ENCODE measurements around the gene ABHD12. TPM values are rescaled to one million over a fixed set of nuclear protein-coding genes. Genes with fewer than 3 reads are reported as not detected.

Gene ABHD12
- total RNA-seq, 1 donor from 2014 or later: 25.0 TPM

DNA sequence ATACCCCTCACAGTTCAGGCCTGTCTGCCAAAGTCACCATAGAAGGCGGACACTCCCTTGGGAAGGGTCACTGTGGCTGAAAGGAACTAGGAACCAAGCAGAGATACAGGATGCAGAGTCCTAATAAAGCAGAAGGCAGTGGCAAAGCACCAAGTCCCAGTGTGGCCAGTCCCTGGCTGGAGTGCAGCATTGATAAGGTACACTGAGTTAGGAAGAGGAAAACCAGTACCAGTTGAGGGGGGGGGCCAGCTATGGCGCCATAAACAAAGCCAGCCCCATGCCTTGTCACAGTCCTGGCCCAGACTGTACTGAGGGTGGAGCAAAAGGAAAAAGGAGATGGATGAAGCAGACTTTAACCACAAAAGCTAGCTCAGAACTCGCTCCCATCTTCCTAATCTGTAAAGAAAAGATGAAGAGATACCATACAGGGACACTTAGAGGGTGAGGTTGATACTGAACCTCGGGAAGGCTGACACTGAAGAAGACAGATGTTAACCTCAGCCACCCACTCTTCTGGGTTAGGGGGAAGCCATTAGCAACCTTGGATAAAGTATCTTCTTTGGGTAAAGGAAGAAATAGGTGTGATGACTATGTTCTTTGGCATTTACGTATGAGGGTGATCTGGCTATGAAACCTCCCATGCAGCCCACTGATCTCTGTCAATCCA lies 7.8 kb downstream of the ABHD12 start:
- ATAC-seq: peak; percentile 57

DNA sequence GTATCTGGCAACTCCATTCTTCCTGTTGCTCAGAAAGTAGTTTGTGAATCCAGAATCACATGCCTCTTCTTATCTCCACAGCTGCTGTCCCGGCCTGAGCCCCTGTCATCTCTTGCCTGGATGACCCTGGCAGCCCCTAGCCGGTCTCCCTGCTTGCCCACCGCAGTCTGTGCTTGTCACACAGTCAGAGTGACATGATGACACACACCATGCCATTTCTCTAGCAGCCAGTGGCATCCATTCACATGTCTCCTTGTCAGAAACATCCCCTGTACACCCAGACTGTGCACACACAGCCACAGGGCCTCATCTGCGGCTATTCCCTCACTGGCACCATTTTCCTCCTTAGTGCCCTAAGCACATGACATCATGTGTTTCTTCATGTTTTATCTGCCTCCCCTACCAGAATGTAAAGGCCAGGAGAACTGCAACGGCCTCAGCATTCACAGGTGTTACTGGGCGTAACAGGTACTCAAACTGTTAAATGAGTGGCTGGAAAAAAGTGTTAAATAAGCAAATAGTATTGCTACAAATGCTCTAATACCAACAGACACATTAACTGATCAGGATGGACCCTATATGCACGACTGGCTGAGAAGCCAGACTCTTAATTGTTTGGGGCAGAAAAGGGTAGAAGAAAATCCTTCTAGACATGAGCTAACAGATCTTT lies 9.6 kb downstream of the ABHD12 start:
- DNase-seq (ENCODE audit: low spot score) (no peak), ATAC-seq (no peak)

More for the DNA sequence above, 7.8 kb downstream of the ABHD12 start:
- DNase-seq (ENCODE audit: low spot score): no peak

DNA sequence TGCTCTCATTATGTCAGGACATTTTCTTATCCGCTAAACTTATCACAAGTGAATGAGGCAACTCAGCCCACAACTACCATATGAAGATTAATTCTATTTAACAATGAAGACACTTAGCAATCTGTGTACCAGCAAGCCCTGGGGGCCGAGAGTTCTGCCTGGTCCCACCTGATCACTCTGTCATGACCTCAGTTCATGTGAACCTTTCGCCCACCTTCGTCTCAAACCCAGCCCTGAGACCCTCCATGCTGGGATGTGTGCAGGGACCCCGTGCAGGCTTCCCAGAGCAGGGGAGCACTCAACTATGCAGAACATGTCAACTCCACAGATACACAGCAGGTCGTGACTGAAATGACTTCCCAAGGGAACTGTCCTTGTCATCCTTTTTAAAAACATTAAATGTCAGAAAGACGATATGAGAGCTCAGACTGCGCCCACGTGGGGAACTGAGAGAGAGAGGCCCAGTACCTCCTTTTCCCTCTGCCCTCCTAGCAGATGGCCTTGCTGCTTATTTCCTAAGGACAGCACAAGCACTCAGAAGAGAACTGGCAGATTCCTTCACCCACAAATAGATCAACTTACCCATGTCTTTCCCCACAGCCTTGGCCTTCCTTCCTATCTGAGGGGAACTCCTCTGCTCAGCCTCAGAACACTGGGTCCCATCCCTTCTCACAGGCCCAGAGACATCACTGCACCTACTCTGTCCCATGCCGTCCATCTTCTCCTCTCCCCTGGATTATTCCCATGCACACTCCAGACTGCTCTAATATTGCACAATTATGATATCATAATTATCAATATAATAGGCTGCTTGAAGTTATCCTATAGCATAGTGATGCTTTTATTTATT lies 11.5 kb downstream of the ABHD12 start:
- ATAC-seq (no peak), DNase-seq (ENCODE audit: low spot score) (no peak)

DNA sequence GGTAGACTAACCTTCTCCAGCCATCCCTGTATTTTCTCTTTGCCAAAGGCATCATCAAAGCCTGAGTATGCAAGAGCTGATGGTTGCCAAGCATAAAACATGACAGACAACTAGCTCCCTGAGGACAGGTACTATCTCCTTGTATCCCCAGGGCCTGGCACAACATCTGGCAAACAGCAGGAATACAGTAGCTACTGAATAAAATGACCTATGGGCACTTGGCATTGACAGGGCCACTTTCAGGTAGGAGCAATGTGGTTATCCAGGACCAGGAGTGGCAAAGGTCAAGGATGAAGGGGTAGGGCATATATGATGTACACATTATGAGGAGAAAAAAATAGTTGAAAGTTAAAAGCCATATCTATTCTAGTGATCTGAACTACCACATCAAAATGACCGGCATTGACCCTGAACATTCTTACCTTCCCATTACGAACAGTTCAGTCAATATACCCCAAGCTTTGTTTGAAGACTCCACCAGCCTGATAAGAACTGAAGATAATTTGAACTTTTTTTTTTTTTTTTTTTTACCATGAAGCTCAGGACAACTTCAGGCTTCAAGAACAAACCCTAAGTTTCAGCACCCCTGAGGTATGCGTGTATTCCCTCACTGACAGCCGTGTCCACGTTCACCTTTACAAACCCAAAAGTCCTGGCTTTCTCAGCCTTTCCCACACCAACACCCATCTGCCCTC lies 12.3 kb downstream of the ABHD12 start:
- no peak for ATAC-seq
- DNase-seq (ENCODE audit: low spot score): no peak

DNA sequence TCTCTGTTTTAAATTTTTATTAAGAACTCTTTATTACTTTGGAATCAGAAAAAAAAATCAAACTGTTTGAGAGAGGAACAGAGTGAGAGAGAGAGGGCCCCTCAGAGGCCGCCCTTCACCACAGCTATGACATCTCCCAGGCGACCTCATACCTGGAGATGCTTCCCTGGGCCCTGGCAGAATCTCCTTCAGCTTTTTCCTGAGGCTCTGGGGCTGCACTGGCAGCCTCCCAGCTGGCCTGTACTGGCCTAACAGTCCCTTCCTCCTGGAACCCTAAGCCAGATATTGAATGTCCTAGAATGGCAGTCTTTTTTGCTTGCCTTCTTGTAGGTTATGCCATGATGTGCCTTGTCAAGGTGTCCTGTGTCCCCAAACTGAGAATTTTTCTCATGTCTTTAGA lies 13.7 kb downstream of the ABHD12 start:
- DNase-seq (ENCODE audit: low spot score) (no peak), ATAC-seq (no peak)

DNA sequence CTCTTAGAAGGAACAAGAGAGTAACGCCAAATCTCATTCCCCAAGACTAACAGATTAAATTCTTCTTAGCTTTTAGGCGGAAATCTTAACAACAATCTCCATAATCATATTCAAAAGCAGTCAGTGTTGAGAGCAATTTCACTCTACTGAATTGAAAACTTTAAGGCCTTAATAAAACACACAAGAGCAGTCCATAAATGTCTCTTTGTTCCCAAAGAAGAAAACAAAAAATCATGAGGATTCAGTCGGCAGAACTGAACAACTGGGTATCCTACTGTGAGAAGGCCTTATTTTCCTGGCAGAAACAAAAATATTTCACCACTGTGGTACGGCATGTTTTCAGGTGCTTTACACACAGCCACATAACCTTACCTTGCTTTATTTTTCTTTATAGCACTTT lies 14.4 kb downstream of the ABHD12 start:
- no peak for DNase-seq (ENCODE audit: low spot score)
- no peak for ATAC-seq

DNA sequence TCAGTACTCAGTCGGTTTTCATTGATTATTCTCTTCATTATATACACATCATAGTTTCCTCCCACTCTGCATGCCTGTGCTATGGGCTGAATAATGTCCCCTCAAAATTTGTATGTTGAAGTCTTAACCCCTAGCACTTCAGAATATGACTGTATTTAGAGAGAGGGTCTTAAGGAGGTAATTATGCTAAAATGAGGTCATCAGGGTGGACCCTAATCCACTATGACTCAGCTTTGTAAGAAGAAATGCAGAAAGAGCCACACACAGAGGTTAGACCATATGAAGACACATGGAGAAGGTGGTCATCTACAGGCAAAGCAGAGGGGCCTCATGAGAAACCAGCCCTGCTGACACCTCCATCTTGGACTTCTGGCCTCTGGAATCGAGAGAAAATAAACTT lies 15.8 kb downstream of the ABHD12 start:
- ATAC-seq: no peak
- no peak for DNase-seq (ENCODE audit: low spot score)

DNA sequence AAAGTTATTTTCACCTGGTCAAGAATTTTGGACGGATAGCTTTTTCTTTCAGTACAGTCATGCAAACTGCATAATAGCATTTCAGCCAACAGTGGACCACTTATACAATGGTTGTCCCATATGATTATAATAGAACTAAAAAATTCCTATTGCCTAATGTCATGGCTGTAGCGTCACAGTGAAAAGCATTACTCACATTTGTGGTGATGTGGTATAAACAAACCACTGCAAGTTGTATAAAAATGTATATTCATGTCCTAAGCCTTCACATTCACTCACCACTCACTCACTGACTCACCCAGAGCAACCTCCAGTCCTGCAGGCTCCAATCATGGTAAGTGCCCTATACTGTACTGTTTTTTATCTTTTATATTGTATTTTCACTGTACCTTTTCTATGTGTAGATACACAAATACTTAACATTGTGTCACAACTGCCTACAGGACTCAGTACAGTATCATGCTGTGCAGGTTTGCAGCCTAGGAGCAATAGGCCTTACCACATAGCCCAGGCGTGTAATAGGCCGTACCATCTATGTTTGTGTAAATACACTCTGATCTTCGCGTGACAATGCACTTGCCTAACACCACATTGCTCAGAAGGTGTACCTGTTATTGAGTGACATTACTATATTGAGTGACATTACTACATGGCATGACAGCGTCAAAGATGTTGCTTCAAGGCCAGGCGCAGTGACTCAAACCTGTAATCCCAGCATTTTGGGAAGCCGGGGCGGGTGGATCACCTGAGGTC lies 17.9 kb downstream of the ABHD12 start:
- DNase-seq (ENCODE audit: low spot score) (no peak), ATAC-seq (no peak)

DNA sequence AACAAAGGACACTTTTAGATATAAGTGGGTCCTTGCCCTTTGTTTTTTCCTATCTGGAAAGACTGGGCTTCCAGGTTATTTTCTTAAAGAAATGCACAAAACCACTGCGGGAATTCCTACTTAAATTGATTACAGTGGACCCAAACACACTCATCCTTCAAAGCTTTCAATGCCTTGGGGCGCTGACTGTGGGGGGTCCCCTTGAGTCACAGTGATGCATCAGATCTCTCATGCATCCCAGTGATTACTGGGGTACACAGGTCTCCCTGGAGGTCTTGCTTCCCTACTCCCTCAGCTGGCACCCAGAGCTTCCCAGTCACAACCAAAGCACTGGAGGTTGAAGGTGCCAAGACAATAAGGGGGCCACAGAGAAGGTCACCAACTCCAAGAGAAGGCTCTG lies 20.7 kb downstream of the ABHD12 start:
- ATAC-seq (no peak), DNase-seq (ENCODE audit: low spot score) (no peak)

DNA sequence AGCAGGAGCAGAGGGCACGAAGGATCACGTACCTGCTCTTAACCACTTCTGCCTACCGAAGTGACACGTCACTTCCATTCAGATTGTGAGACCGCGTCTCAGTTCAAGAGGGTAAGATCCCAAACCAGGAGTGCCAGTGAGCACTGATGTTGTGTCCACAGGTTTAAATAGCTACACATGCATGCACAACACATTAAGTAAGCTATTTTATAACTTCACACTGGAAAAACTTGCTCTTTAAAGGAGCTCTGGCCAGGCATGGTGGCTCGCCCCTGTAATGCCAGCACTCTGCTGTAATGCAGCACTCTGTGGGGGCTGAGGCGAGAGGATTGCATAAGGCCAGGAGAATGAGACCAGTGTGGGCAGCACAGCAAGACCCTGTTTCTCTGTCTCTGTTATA lies 21.1 kb downstream of the ABHD12 start:
- DNase-seq (ENCODE audit: low spot score) (no peak), ATAC-seq (no peak)

DNA sequence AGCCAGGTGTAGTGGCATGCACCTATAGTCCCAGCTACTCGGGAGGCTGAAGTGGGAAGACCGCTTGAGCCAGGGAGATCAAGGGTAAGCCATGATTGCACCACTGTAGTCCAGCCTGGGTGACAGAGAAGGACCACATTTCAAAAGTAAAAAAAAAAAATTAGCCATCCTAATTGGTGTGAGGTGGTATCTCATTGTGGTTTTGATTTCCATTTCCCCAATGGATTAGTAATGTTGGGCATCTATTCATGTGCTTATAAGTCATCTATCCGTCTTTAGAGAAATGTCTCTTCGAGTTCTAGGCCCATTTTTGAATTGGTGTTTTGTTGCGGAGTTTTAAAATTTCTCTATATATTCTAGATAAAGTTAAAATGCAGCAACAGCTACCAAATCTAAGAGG lies 21.7 kb downstream of the ABHD12 start:
- ATAC-seq (no peak), DNase-seq (ENCODE audit: low spot score) (no peak)

DNA sequence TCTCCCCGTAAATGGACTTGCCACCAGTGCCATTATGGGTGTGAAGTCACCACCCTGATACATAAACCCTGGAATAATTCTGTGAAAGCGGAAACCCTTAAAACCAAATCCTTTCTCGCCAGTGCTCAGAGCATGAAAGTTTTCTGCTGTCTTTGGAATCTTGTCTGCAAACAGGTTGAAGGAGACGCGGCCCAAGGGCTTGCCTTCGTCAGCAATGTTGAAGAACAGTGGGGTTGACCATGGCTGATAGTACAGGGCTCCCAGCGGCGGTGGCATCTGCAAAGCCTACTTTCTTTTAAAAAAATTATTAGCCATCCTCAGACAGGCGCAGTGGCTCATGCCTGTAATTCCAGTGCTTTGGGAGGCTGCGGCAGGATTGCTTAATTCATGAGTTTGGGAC lies 22.1 kb downstream of the ABHD12 start:
- DNase-seq (ENCODE audit: low spot score): no peak
- no peak for ATAC-seq

DNA sequence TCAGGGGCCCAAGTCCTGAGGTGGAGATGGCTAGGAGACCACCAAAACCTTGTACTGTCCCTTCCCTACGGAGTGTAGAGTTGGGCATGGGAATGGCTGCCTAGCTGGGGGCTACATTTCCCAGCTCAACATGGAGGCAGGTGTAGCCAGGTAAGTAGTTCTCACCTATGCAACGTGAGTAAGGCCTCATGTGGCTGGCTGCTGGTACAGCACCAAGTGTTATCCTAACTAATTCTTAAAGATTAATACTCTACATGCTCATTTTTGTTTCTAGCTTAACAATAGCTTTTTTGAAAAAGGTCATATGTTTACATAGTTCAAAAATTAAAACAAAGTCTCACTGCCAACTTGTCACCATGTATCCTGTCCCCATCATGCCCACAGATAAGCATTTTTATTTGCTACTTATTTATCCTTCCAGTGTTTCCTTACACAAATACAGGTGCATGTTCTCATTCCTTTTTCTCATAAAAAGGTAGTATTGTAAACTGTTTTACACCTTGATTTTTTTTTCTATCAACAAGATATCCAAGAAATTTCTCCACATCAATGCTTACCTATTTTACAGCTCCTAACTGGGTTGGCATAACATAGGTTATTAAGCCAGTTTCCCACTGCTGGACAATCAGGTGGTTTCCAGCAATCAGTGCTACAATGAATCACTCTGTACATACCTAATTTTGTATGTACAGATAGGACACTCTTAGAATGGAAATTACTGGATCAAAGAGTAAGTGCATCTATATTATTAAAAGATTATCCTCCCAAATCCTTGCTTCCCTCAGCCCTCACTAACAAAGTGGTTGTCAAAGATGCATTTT lies 25.5 kb downstream of the ABHD12 start:
- DNase-seq (ENCODE audit: low spot score) (no peak), ATAC-seq (no peak)

DNA sequence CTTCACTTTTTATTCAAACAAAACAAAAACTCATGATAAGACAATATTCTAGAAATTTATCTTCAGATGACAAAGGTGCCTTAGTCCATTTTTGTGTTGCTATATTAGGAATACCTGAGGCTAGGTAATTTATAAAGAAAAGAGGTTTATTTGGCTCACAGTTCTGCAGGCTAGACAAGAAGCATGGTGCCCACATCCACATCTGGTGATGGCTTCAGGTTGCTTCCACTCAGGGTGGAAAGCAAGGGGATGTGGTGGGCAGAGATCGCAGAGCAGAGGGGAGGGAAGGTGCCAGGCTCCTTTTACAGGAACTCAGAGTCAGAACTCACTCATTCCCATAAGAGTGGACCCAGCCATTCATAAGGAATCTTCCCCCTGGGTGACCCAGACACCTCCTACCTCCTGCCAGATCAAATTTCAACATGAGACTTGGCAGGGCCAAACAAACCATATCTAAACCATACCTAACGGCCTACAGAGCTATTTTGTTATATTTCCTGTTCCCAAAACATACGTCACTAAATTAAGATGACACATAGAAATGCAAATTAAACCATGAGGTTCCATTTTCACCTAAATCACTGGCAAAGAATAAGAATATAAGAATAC lies 26.4 kb downstream of the ABHD12 start:
- no peak for DNase-seq (ENCODE audit: low spot score)
- no peak for ATAC-seq

DNA sequence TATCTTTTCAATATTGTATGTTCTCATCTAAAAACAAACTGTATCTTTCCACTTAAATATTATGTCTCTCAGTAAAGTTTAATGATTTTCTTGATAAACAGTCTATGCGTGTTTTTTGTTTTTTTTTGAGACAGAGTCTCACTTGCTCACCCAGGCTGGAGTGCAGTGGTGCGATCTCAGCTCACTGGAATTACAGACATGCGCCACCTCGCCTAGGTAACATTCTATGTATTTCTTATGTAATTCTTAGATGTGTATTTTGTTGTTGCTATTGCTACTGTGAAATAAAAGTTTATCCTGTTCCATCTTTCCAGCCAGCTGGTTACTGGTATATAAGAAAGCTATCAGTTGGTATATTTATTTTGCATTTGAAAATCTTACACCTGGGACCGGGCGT lies 29.4 kb downstream of the ABHD12 start:
- no peak for ATAC-seq
- no peak for DNase-seq (ENCODE audit: low spot score)

DNA sequence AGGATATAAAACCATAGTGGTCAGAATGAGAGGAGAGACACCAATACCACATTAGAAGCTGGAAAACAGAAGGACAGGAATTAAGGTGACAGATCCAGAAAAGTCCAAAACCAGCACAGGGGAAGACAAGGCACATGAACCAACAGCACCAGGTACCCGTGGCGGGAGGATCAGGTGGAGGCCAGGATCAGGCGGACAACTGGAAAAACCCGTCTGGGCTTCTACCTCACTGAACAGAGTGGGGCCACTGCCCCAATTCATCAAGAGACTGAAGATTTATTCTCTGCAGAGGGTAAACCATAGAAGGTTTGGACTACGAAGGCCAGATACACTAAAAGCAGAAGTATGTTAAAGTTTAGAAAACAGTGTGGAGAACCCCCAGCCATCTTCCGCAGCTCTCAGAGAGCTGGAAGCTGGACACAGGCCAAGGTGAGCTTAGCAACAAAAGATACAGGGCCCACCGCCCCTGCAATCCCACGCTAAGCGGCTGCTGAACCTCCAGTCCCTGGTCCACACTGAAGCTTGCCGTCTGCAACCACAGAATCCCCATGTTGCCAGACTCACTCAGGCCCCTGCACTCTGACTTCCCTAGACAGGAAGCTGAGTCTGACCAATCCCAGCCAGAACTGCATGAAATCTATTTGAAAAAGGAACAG lies 29.9 kb downstream of the ABHD12 start:
- ATAC-seq (peak; percentile 29), DNase-seq (ENCODE audit: low spot score) (no peak)

DNA sequence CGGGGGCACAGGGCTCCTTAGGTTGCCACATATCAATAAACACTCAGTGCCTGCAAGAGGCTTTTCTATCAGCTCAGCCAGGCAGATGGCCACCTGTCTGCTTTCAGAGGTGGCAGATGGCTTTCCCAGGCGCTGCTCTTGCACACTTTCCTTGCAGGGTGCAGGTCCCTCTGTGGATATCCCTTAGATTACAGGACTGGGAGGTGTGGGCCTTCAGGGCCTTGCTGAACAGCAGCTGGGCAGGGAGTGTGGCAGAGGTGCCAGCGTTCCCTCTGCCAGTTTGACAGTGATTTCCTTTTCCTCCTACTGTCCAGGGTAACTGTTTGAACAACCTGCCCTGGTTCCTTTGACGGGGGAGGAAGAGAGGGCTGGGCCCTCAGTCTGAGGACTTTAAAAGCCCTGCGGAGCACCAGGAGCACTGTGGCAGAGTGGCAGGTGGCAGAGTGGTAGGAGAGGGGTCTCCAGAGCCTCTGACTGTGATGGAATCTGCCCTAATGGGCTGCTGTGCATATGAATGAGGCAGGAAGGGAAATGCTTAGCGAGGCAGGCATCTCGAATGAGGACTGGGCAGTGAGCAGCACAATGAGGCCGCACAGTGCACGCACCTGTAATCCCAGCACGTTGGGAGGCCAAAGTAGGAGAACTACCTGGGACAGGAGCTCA lies 34.2 kb downstream of the ABHD12 start:
- DNase-seq (ENCODE audit: low spot score): no peak

DNA sequence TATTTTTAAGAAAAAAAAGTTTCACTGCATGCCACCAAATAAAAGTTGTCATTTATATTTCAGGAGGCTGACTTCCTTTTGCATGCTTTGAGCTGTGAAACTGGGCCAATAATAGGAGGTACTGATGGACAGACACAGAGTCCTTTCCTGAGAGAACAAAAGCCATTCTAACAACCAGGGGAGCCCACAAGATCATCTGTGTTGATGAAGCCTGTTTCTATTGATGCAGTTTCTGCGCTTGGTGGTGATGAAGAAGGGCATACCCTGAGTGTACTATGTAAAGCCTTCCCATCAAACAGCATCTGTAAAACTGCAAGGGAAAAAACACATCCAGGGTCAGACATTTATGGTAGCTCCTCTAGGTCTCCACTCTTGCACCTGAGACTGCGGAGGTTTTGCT lies 34.8 kb downstream of the ABHD12 start:
- no peak for DNase-seq (ENCODE audit: low spot score)
- no peak for ATAC-seq

More for the DNA sequence above, 34.2 kb downstream of the ABHD12 start:
- ATAC-seq: peak; percentile 74

Measured in left lobe of liver (tissue), 2 donors.